ENCODE data around the gene TOGARAM2. TPM values are rescaled to one million over a fixed set of nuclear protein-coding genes. Genes with fewer than 3 reads are reported as not detected.

TOGARAM2 gene
- total RNA-seq, 2 donors from 2014 or later = 0.86 to 4.2 TPM

- no peaks in the 10 kb centered on the region for H3K36me3 ChIP-seq (ENCODE audit: control insufficient read depth, insufficient read depth, low read length)
- no peak overlapping the region for H3K4me3 ChIP-seq (ENCODE audit: low read length)
- Mint-ChIP-seq H3K27ac (no peak overlapping the region), H3K4me3 (peak overlapping the region; percentile 9), H3K36me3 (ENCODE audit: low read depth) (no peaks in the 10 kb centered on the region), H3K27me3 (ENCODE audit: insufficient read depth) (no peaks in the 10 kb centered on the region), H3K9me3 (no peaks in the 10 kb centered on the region), H3K4me1 (peaks cover 34% of the 10 kb centered on the region)
- H3K9me3 ChIP-seq (ENCODE audit: control insufficient read depth, low read length) = no peaks in the 10 kb centered on the region
- H3K9ac ChIP-seq (ENCODE audit: extremely low read depth, low read length, poor library complexity, severe bottlenecking) = no peak overlapping the region
- no peaks in the 10 kb centered on the region for H3K4me1 ChIP-seq (ENCODE audit: control insufficient read depth, insufficient read depth, low read length)
- no peak for TF ChIP-seq CTCF (conservative IDR thresholded peaks at IDR 0.05)
- H3K27me3 ChIP-seq (ENCODE audit: control insufficient read depth, insufficient read depth, low read length, poor library complexity, severe bottlenecking) = no peaks in the 10 kb centered on the region
- no peak overlapping the region for H3K27ac ChIP-seq (ENCODE audit: low read depth, low read length)
- WGBS, 2 experiments (ENCODE audit: insufficient coverage in 1 of 2, insufficient read length in 1 of 2) = 91 to 98% methylated on average over 12 to 17 of the region's 17 CpGs
- DNase-seq = no peak
Measured at GRCh38 chr2:28997847-28998735, 17.0 kb downstream of the TOGARAM2 start.

- Histone ChIP-seq H3K27ac (ENCODE audit: low read depth, low read length) (no peak overlapping the region), H3K4me1 (ENCODE audit: control insufficient read depth, insufficient read depth, low read length) (no peaks in the 10 kb centered on the region), H3K9ac (ENCODE audit: extremely low read depth, low read length, poor library complexity, severe bottlenecking) (no peak overlapping the region), H3K9me3 (ENCODE audit: control insufficient read depth, low read length) (no peaks in the 10 kb centered on the region), H3K27me3 (ENCODE audit: control insufficient read depth, insufficient read depth, low read length, poor library complexity, severe bottlenecking) (no peaks in the 10 kb centered on the region), H3K4me3 (ENCODE audit: low read length) (no peak overlapping the region), H3K36me3 (ENCODE audit: control insufficient read depth, insufficient read depth, low read length) (no peaks in the 10 kb centered on the region)
- H3K27ac Mint-ChIP-seq = no peak overlapping the region
- WGBS, 2 experiments (ENCODE audit: insufficient coverage in 1 of 2, insufficient read length in 1 of 2) = 85% methylated on average over 7 of the region's 7 CpGs; no CpG with 5 or more reads in 1 of the 2 experiments
- no peak for DNase-seq
- no peaks in the 10 kb centered on the region for H3K36me3 Mint-ChIP-seq (ENCODE audit: low read depth)
- H3K27me3 Mint-ChIP-seq (ENCODE audit: insufficient read depth) = no peaks in the 10 kb centered on the region
- no peak for TF ChIP-seq CTCF (conservative IDR thresholded peaks at IDR 0.05)
- no peaks in the 10 kb centered on the region for H3K9me3 Mint-ChIP-seq
- peaks cover 33% of the 10 kb centered on the region for H3K4me1 Mint-ChIP-seq
- no peak overlapping the region for H3K4me3 Mint-ChIP-seq
Measured at GRCh38 chr2:29000481-29000880, 19.4 kb downstream of the TOGARAM2 start.

- Histone ChIP-seq H3K4me3 (ENCODE audit: low read length) (no peak overlapping the region), H3K4me1 (ENCODE audit: control insufficient read depth, insufficient read depth, low read length) (no peaks in the 10 kb centered on the region), H3K36me3 (ENCODE audit: control insufficient read depth, insufficient read depth, low read length) (no peaks in the 10 kb centered on the region), H3K9ac (ENCODE audit: extremely low read depth, low read length, poor library complexity, severe bottlenecking) (no peak overlapping the region), H3K27me3 (ENCODE audit: control insufficient read depth, insufficient read depth, low read length, poor library complexity, severe bottlenecking) (no peaks in the 10 kb centered on the region), H3K27ac (ENCODE audit: low read depth, low read length) (no peak overlapping the region), H3K9me3 (ENCODE audit: control insufficient read depth, low read length) (no peaks in the 10 kb centered on the region)
- DNase-seq = no peak
- no peak overlapping the region for H3K27ac Mint-ChIP-seq
- peaks cover 29% of the 10 kb centered on the region for H3K4me1 Mint-ChIP-seq
- no peak for TF ChIP-seq CTCF (conservative IDR thresholded peaks at IDR 0.05)
- WGBS, 2 experiments (ENCODE audit: insufficient coverage in 1 of 2, insufficient read length in 1 of 2) = 95 to 100% methylated on average over 2 to 5 of the region's 5 CpGs
- H3K9me3 Mint-ChIP-seq = no peaks in the 10 kb centered on the region
- no peaks in the 10 kb centered on the region for H3K36me3 Mint-ChIP-seq (ENCODE audit: low read depth)
- no peak overlapping the region for H3K4me3 Mint-ChIP-seq
- no peaks in the 10 kb centered on the region for H3K27me3 Mint-ChIP-seq (ENCODE audit: insufficient read depth)
Measured at GRCh38 chr2:29000956-29001355, 19.9 kb downstream of the TOGARAM2 start.

All from endodermal cell (in vitro differentiated cells).